Upper lobe of left lung (tissue), 6 donors: ENCODE results near the gene FLRT2. TPM values are rescaled to one million over a fixed set of nuclear protein-coding genes. Genes with fewer than 3 reads are reported as not detected.

Source experiments
- ATAC-seq, 2 donors: fragments of 200-7000 bp; cut with Tn5 transposase; one replicate each; pipeline ENCODE4 v1.9.1; 2022; ENCODE audit warnings: mild to moderate bottlenecking in 2 of 2, moderate library complexity in 2 of 2; ENCODE audit not compliant: low FRiP score in 2 of 2
- DNase-seq, 2 donors: peaks; one replicate each; pipeline ENCODE4 v3.0.0-alpha.2; 2019 to 2020
- H3K27ac ChIP-seq, 4 donors: fragments of 200-600 bp; sonication (generic); one replicate each; pipeline ENCODE4 v1.5.1; 2016 to 2019
- H3K27me3 ChIP-seq, 4 donors: fragments of 200-600 bp; sonication (generic); one replicate each; pipeline ENCODE4 v1.5.1; 2017 to 2019
- H3K36me3 ChIP-seq, 4 donors: fragments of 200-600 bp; sonication (generic); one replicate each; pipeline ENCODE4 v1.5.1; 2016 to 2019
- H3K4me1 ChIP-seq, 4 donors: fragments of 200-600 bp; sonication (generic); one replicate each; pipeline ENCODE4 v1.5.1; 2018 to 2019
- H3K4me3 ChIP-seq, 4 donors: fragments of 200-600 bp; sonication (generic); one replicate each; pipeline ENCODE4 v1.5.1; 2017 to 2019; ENCODE audit warnings: mild to moderate bottlenecking in 2 of 4, moderate library complexity in 1 of 4
- H3K9me3 ChIP-seq, 4 donors: fragments of 200-600 bp; sonication (generic); one replicate each; pipeline ENCODE4 v1.5.1; 2018 to 2019
- EP300 ChIP-seq, 4 donors: sonication (generic); formaldehyde crosslinking; IDR thresholded peaks; one replicate each; pipeline ENCODE4 v1.5.1; 2017; ENCODE audit warnings: antibody characterized with exemption in 4 of 4, control low read depth in 2 of 4
- POLR2A ChIP-seq, 4 donors: fragments of 450-650 bp; IDR thresholded peaks; one replicate each; pipeline ENCODE4 v1.5.1; 2016 to 2017; ENCODE audit warnings: antibody characterized with exemption in 4 of 4, mild to moderate bottlenecking in 2 of 4
- POLR2AphosphoS5 ChIP-seq, 2 donors: sonication (generic); formaldehyde crosslinking; IDR thresholded peaks; one replicate each; pipeline ENCODE4 v1.5.1; 2017; ENCODE audit warnings: antibody characterized with exemption in 2 of 2
- WGBS, 2 donors: methylation state at CpG; one replicate each; pipeline ENCODE4 v1.1.5; 2017 to 2018; 5-methylcytosine and 5-hydroxymethylcytosine counted together
- total RNA-seq, 6 donors: library from RNA; depleted of rRNA in 4 of 6; stranded (reverse); fragments of >200 nt in 4 of 6; gene quantifications; one replicate each; pipeline versions ENCODE4 v1.1.0 to v1.2.1, GENCODE V29; 2016 to 2021
- TF ChIP-seq, protein P1 (sequence below), 6 experiments: fragments of 450-650 bp in 4 of 6; fragments of 200-600 bp in 2 of 6; sonication (generic) in 2 of 6; IDR thresholded peaks; one replicate each; pipeline ENCODE4 v1.5.1; 2016 to 2019; ENCODE audit warnings: antibody characterized with exemption in 6 of 6
- donor health status: DM: no; HTN: no; CAD: no; lungs with moderate emphysema.
- donor health status: DM: no; HTN: yes; CAD: no; lungs with severe emphysema.

The FLRT2 gene
- total RNA-seq, 6 donors from 2014 or later: 0.91 to 24.1 (median 5.0) TPM

DNA sequence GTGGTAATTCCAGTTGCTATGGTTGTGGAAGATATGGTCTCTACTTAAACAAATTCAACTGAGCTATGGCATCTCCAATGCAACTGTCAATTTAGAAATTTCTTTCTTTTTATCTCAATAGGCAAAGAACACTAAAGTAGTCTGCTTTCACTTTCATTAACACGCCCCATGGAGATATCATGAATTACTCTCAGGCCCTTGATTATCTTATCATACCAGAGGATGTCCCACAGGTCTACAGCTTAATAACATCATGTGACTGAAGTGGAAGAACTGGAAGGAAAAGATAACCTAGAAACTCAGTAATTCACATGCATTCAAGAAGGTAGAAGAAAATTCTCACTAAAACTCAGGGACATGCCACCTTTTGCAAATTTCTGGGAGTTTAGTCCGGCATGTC is 114.3 kb downstream of the FLRT2 start:
- DNase-seq: no peak
- Histone ChIP-seq H3K27ac (no peak overlapping the region), H3K4me1 (no peaks in the 10 kb centered on the region), H3K36me3 (no peaks in the 10 kb centered on the region), H3K27me3 (no peaks in the 10 kb centered on the region), H3K9me3 (no peaks in the 10 kb centered on the region), H3K4me3 (no peak overlapping the region)
- TF ChIP-seq POLR2A (IDR thresholded peaks at IDR 0.05): no peak
- no peak for TF ChIP-seq EP300 (IDR thresholded peaks at IDR 0.05)
- TF ChIP-seq, protein P1, sequence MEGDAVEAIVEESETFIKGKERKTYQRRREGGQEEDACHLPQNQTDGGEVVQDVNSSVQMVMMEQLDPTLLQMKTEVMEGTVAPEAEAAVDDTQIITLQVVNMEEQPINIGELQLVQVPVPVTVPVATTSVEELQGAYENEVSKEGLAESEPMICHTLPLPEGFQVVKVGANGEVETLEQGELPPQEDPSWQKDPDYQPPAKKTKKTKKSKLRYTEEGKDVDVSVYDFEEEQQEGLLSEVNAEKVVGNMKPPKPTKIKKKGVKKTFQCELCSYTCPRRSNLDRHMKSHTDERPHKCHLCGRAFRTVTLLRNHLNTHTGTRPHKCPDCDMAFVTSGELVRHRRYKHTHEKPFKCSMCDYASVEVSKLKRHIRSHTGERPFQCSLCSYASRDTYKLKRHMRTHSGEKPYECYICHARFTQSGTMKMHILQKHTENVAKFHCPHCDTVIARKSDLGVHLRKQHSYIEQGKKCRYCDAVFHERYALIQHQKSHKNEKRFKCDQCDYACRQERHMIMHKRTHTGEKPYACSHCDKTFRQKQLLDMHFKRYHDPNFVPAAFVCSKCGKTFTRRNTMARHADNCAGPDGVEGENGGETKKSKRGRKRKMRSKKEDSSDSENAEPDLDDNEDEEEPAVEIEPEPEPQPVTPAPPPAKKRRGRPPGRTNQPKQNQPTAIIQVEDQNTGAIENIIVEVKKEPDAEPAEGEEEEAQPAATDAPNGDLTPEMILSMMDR (IDR thresholded peaks at IDR 0.05): no peak
- no peak for TF ChIP-seq POLR2AphosphoS5 (IDR thresholded peaks at IDR 0.05)
- WGBS, 2 donors: 90 to 91% methylated on average over 2 of the region's 2 CpGs
- ATAC-seq: no peak

DNA sequence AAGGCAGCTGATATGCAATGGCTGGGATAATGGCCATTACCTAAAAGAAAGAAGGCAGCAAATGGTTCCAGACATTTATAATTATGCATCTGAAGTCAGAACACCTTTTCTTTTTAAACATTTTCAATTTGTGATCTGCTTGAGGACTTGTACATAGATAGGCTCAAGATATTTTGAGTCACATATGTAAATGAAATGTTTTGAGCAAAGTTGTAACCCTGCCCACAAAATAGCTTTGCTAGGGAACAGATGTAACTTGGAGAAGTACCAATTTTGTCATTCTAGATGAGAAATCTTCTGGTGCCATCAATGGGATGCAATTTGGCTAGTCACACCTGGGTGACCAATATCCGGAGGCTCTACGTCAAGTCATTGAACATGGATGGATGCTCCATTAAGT is 123.1 kb downstream of the FLRT2 start:
- no peaks in the 10 kb centered on the region for H3K36me3 ChIP-seq
- no peak for DNase-seq
- no peaks in the 10 kb centered on the region for H3K4me1 ChIP-seq
- WGBS, 2 donors: 96% methylated on average over 2 of the region's 2 CpGs
- no peak overlapping the region for H3K27ac ChIP-seq
- TF ChIP-seq POLR2A (IDR thresholded peaks at IDR 0.05) (no peak), POLR2AphosphoS5 (IDR thresholded peaks at IDR 0.05) (no peak), EP300 (IDR thresholded peaks at IDR 0.05) (no peak)
- TF ChIP-seq, protein P1 (IDR thresholded peaks at IDR 0.05): no peak
- H3K4me3 ChIP-seq: no peak overlapping the region
- H3K27me3 ChIP-seq: no peaks in the 10 kb centered on the region
- no peaks in the 10 kb centered on the region for H3K9me3 ChIP-seq
- no peak for ATAC-seq

DNA sequence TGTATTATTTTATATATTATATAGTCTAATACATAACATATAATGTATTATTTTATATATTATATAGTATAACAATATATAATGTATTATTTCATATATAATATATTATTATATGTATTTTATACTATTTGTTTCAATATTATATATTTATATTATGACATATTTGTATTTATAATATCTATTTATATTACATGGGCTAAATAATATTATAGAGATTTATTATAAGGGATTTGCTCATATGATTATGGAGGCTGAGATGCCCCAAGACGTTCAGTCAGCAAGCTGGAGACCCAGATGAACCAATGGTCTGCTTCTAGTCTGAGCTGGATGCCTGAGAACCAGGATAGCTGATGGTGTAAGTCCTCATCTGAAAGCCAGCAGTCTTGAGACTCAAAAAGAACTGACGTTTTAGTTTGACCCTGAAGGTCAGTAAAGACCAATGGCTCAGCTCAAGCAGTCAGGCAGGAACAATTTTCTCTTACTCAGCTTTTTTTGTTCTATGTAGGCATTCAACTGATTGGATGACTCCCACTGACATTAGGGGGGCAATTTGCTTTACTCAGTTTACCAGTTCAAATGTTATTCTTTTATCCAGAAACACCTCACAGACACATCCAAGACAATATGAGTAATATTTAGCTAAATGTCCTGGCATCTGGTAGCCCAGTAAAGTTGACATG is 130.4 kb downstream of the FLRT2 start:
- Histone ChIP-seq H3K9me3 (no peaks in the 10 kb centered on the region), H3K27me3 (no peaks in the 10 kb centered on the region), H3K36me3 (no peaks in the 10 kb centered on the region), H3K27ac (no peak overlapping the region), H3K4me3 (no peak overlapping the region), H3K4me1 (no peaks in the 10 kb centered on the region)
- TF ChIP-seq, protein P1 (IDR thresholded peaks at IDR 0.05): no peak
- TF ChIP-seq POLR2A (IDR thresholded peaks at IDR 0.05): no peak
- TF ChIP-seq POLR2AphosphoS5 (IDR thresholded peaks at IDR 0.05): no peak
- TF ChIP-seq EP300 (IDR thresholded peaks at IDR 0.05): no peak
- DNase-seq: no peak
- ATAC-seq: no peak
- 67 to 82% methylated on average over 2 of the region's 2 CpGs for WGBS, 2 donors

DNA sequence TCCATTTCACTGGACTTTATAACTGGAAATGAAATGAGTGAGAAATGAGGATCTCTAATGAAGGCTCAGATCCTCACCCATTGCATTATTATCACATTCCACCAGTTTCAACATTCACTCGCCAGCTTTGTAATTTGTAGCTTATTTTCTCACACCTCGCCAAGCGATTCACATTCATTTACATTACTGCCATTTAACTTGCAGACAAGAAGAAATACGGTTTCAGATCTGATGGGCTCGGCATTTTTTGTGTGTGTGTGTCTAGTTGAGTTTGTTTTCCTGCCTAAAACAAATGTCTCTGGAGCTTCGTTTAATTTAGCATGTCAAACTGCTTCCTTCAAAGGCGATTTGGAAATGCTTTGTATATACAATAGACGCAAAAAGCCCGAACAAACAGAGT is 132.2 kb downstream of the FLRT2 start:
- Histone ChIP-seq H3K4me1 (no peaks in the 10 kb centered on the region), H3K9me3 (no peaks in the 10 kb centered on the region), H3K27ac (no peak overlapping the region), H3K4me3 (no peak overlapping the region), H3K27me3 (no peaks in the 10 kb centered on the region), H3K36me3 (no peaks in the 10 kb centered on the region)
- DNase-seq (no peak), ATAC-seq (no peak)
- 42 to 45% methylated on average over 9 of the region's 9 CpGs for WGBS, 2 donors
- no peak for TF ChIP-seq POLR2AphosphoS5 (IDR thresholded peaks at IDR 0.05)
- TF ChIP-seq POLR2A (IDR thresholded peaks at IDR 0.05): no peak
- TF ChIP-seq, protein P1 (IDR thresholded peaks at IDR 0.05): no peak
- no peak for TF ChIP-seq EP300 (IDR thresholded peaks at IDR 0.05)

- Histone ChIP-seq H3K36me3 (no peaks in the 10 kb centered on the region), H3K9me3 (no peaks in the 10 kb centered on the region), H3K4me3 (no peak overlapping the region), H3K4me1 (no peaks in the 10 kb centered on the region), H3K27ac (no peak overlapping the region), H3K27me3 (no peaks in the 10 kb centered on the region)
- WGBS, 2 donors: 53 to 65% methylated on average over 2 of the region's 2 CpGs
- TF ChIP-seq EP300 (IDR thresholded peaks at IDR 0.05) (no peak), POLR2AphosphoS5 (IDR thresholded peaks at IDR 0.05) (no peak), POLR2A (IDR thresholded peaks at IDR 0.05) (no peak)
- TF ChIP-seq, protein P1 (IDR thresholded peaks at IDR 0.05): no peak
- peak in 1 of 2 donors; percentile 39 for ATAC-seq
- no peak for DNase-seq
Observed at GRCh38 chr14:85663256-85663655, 133.3 kb downstream of the FLRT2 start.
